NCI-H510A (cell line): ENCODE data around the gene TMEM125.

Experiments used
- DNase-seq: peaks from one replicate; lab custom pipeline; 2025; lab: John Stamatoyannopoulos, UW

Gene TMEM125

DNA sequence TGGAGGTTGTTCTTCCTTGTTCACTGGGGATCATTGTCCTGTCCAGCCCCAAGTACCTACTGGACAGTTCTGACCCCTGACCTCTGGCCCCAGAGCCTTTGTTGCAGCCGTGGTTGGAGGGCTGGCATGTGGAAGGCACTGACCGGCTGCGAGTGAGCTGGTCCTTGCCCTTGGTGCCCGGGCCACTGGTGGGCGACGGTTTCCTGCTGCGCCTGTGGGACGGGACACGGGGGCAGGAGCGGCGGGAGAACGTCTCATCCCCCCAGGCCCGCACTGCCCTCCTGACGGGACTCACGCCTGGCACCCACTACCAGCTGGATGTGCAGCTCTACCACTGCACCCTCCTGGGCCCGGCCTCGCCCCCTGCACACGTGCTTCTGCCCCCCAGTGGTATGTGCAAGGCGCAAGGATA is 42.4 kb downstream of the TMEM125 start:
- no peak for DNase-seq

DNA sequence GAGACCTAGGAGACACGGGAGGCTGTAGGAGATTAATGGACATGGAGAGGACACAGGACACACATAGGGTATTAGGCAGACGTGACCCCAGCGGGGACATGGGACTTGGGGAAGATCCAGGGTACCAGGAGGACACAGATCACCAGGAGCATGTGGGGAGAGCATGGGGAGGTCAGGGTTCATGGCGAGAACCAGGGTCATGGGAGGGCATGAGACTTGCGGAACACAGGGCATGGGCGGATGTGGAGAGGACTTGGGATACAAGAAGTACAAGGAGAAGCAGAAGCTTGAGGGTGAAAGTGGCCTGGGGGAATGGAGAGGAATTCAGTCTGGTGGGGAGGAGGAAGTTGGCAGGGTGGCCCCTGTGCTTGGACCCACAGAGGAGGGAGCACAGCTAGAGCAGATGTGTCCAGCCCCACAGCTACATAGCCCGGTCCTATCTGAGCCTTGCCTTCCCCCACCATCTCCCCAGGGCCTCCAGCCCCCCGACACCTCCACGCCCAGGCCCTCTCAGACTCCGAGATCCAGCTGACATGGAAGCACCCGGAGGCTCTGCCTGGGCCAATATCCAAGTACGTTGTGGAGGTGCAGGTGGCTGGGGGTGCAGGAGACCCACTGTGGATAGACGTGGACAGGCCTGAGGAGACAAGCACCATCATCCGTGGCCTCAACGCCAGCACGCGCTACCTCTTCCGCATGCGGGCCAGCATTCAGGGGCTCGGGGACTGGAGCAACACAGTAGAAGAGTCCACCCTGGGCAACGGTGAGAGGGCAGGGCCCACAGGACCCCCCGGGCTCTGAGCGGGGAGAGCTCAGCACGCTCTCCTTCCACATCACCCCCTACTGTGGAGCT is 43.1 kb downstream of the TMEM125 start:
- no peak for DNase-seq

GRCh38 chr1:43313771-43314170 is 44.0 kb downstream of the TMEM125 start:
- DNase-seq = no peak

DNA sequence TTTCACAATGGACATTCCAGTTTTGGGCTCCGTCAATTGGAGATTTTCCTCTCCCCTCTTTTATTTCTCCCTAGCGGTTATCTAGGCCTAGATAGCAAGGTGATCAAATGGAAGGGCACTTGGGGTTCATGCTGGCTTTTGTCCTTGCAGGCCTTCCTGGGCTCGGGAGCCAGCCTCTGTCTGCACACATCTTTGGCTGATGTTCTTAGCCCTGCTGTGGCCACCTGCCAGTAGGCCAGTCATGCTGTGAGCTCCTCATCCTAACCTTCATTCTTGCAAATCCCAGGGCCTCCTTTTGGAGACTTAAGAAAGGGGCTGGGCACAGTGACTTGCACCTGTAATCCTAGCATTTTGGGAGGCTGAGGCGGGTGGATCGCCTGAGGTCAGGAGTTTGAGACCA is 44.5 kb downstream of the TMEM125 start:
- DNase-seq = no peak

DNA sequence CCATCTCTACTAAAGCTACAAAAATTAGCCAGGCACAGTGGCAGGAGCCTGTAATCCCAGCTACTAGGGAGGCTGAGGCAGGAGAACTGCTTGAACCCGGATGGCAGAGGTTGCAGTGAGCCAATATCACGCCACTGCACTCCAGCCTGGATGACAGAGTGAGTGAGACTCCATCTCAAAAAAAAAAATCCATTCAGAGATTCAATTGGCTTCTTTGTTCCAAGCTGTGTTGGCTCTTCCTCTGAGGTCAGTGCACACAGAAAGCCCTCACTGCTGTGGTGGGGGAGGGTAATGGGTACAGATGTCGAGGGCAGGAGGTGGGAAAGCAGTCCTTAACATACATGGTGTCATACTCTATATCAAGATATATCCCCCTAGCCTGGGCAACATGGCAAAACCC is 45.7 kb downstream of the TMEM125 start:
- no peak for DNase-seq

GRCh38 chr1:43315963-43316737 is 46.4 kb downstream of the TMEM125 start:
- no peak for DNase-seq

GRCh38 chr1:43316738-43317520 is 47.1 kb downstream of the TMEM125 start:
- no peak for DNase-seq

GRCh38 chr1:43317817-43318471 is 48.2 kb downstream of the TMEM125 start:
- DNase-seq = peak; percentile 42

DNA sequence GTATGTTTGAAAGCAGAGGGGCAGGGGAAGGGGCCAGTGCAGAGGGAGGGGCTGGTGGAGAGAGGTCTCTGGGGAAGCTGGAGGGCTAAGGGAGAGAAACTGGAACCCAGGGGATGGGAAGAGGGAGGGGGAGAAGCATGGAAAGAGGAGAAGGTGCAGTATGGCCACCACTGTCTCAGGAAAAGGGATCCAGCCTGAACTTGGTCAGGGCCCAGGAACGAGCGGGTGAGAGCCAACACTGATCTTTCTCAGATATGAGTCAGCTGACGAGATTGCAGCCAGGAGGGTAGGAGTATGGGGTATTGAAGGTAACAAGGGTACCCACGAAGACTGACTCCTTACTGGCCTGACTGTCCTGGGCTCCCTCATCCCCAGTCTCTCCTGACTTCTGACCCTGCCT is 49.0 kb downstream of the TMEM125 start:
- no peak for DNase-seq

DNA sequence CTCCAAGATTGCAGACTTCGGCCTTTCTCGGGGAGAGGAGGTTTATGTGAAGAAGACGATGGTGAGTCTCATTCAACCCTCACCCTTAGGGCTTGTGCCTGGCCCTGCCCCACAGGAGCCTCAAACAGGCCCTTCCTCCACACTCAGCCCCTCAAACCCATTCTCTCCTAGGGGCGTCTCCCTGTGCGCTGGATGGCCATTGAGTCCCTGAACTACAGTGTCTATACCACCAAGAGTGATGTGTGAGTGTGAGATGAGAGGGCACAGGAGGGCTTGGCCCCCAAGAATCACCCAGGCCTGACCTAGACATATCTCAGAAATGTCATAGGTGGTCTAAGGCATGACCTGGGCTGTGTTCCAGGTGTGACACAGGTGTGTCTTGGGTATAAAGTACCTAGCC is 49.5 kb downstream of the TMEM125 start:
- DNase-seq = no peak

DNA sequence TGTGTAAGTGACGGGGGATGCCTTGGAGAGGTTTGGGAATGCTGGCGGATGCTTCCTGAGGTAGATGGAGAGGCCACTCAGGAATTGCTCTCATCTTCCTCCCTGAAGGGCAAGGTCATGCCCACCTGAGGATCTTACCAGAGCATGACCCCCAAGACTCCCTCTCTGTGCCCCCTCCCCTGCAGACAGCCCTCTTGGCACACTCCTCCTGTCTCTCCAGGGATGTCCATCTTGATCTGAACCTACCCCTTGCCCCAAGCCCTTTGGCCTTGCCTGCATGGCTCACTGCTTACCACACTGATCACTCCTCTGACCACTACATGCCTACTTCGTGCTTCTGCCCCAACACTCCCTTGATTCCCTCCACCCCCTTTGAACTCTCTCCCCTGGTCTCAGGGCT is 50.0 kb downstream of the TMEM125 start:
- no peak for DNase-seq

DNA sequence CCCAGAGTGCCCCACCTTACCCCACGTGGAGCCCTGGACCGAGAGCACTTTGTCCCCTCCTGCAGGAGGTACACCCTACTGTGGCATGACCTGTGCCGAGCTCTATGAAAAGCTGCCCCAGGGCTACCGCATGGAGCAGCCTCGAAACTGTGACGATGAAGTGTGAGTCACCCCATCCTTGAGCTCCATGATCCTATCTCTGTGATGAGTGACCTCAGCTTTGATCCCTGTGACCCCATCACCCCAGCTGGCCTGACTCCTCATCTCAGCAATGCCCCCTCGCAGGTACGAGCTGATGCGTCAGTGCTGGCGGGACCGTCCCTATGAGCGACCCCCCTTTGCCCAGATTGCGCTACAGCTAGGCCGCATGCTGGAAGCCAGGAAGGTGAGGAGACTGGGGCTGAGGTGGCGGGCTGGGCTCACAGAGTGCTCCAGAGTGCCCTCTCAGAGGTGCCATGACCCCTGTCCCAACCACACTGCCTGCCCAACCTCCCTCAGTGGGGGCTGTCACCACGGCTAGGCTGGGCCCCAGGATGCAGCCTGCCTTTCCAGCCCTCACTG is 51.6 kb downstream of the TMEM125 start:
- no peak for DNase-seq

- DNase-seq = no peak
Observed at GRCh38 chr1:43322506-43322905, 52.7 kb downstream of the TMEM125 start.
